Stimulated activated effector memory CD8-positive, alpha-beta T cell treated with anti-CD3 and anti-CD28 coated beads, Interleukin-12 subunit alpha, Interleukin-12 subunit beta, amount 100 ng/mL, for 72 hours (primary cell): ENCODE results near the gene DSTN.

Experiments
- ATAC-seq: fragments of 150-1000 bp; cut with Tn5 transposase; 2 replicates; pipeline ENCODE4 v1.10.0; 2021
- DNase-seq, 2 donors: peaks; one replicate each; pipeline ENCODE4 v3.0.0; 2021 to 2022; ENCODE audit warnings: low spot score in 2 of 2
- H3K27ac Mint-ChIP-seq: one replicate; pipeline ENCODE4 v1.8.0; 2022; ENCODE audit warnings: mild to moderate bottlenecking, mixed read lengths
- H3K36me3 Mint-ChIP-seq: one replicate; pipeline ENCODE4 v1.8.0; 2022; ENCODE audit warnings: mild to moderate bottlenecking, mixed read lengths
- H3K4me1 Mint-ChIP-seq: one replicate; pipeline ENCODE4 v1.8.0; 2022; ENCODE audit warnings: mixed read lengths
- H3K4me3 Mint-ChIP-seq: one replicate; pipeline ENCODE4 v1.8.0; 2022; ENCODE audit warnings: mild to moderate bottlenecking, mixed read lengths
- H3K9me3 Mint-ChIP-seq: one replicate; pipeline ENCODE4 v1.8.0; 2022; ENCODE audit warnings: mixed read lengths

Gene DSTN

GRCh38 chr20:17610566-17611289 is 40.9 kb downstream of the DSTN start:
- Mint-ChIP-seq H3K36me3 (peaks cover 11% of the 10 kb centered on the region), H3K4me1 (peaks cover 38% of the 10 kb centered on the region), H3K9me3 (no peaks in the 10 kb centered on the region), H3K27ac (peak overlapping the region; percentile 97), H3K4me3 (peak overlapping the region; percentile 62)
- DNase-seq (peak in 1 of 2 donors; percentile 67), ATAC-seq (peak; percentile 52)

DNA sequence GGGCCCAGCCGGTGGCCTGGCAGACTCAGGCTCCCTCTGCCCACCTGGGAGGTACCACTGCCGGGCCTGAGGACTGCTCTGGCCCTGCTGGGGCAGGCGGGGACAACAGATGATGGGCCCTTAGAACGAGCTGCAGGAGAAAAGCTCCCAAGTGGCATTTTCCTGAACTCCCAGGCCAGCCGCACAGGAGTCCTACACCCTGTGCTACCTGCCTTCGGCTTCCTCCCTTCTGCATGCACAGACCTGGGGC is 41.3 kb downstream of the DSTN start:
- no peak for DNase-seq
- H3K4me3 Mint-ChIP-seq = peak overlapping the region; percentile 62

DNA sequence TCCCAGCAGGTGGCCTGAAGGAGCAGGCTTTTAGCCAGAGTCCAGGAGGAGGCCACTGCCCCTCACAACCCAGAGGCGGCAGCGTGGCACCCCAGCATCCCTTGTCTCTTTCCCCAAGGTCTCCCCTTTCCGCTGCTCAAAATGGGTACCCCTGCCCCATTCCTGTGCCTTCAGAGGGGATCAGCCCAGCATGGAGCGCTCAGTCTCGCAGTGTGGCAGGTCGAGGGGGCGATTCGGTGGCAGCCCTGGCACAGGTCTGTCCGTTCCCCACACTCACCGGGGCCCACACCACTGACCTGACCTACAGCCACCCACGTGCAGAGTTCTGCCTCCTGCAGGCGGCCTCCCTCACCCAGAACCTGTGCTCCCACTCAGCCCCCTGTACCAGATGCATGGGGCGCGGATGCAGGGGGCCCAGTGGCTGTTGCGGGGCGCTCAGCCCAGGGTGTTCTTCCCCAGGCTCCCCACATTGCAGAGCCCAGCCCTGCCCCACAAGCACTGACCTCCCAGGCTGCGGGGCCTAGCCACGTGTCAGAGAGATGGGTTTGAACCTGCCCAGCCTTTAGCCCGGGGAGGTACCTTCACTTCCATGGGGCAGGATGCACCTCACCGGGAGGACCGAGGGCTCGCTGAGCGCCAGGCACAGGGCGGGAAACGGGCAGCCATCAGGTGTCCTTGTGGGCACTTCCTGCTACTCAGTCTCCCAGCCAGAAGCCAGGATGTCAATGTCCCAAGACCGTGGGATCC is 41.8 kb downstream of the DSTN start:
- DNase-seq (peak in 1 of 2 donors; percentile 57), ATAC-seq (no peak)
- no peaks in the 10 kb centered on the region for H3K9me3 Mint-ChIP-seq
- peak overlapping the region; percentile 97 for H3K27ac Mint-ChIP-seq
- H3K4me3 Mint-ChIP-seq = peak overlapping the region; percentile 62
- H3K36me3 Mint-ChIP-seq = peaks cover 11% of the 10 kb centered on the region
- H3K4me1 Mint-ChIP-seq = peaks cover 38% of the 10 kb centered on the region

More for the DNA sequence above, 41.3 kb downstream of the DSTN start:
- H3K9me3 Mint-ChIP-seq = no peaks in the 10 kb centered on the region
- peaks cover 11% of the 10 kb centered on the region for H3K36me3 Mint-ChIP-seq
- ATAC-seq = peak; percentile 34
- peak overlapping the region; percentile 97 for H3K27ac Mint-ChIP-seq
- H3K4me1 Mint-ChIP-seq = peaks cover 38% of the 10 kb centered on the region

- peak overlapping the region; percentile 62 for H3K4me3 Mint-ChIP-seq
- peaks cover 38% of the 10 kb centered on the region for H3K4me1 Mint-ChIP-seq
- peaks cover 11% of the 10 kb centered on the region for H3K36me3 Mint-ChIP-seq
Observed at GRCh38 chr20:17612287-17612991, 42.6 kb downstream of the DSTN start.

DNA sequence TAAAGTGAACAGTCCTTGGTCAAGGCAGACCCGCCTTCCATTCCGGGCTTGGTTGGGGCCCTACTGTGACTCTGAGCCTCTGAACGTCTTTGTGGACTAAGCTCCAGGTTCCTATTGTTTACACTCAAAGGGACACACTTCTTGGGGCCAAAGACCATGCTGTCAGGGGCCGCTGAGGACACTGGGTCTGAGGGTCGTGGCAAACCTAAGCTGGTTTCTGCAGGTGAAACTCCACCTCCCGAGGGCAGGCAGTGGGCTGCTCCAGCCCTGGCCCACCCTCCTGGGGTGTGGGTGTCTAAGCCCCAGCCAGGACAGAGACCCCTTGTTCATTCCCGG is 43.1 kb downstream of the DSTN start:
- H3K4me3 Mint-ChIP-seq = peak overlapping the region; percentile 62
- H3K36me3 Mint-ChIP-seq = peaks cover 11% of the 10 kb centered on the region
- H3K27ac Mint-ChIP-seq = peak overlapping the region; percentile 97
- ATAC-seq (no peak), DNase-seq (no peak)
- H3K4me1 Mint-ChIP-seq = peaks cover 38% of the 10 kb centered on the region
- no peaks in the 10 kb centered on the region for H3K9me3 Mint-ChIP-seq

More at GRCh38 chr20:17612287-17612991, 42.6 kb downstream of the DSTN start:
- Mint-ChIP-seq H3K27ac (peak overlapping the region; percentile 97), H3K9me3 (no peaks in the 10 kb centered on the region)
- ATAC-seq (peak; percentile 88), DNase-seq (peak; percentile 21 to 68)

- no peak for ATAC-seq
- peak overlapping the region; percentile 97 for H3K27ac Mint-ChIP-seq
- DNase-seq = peak in 1 of 2 donors; percentile 44
- H3K4me3 Mint-ChIP-seq = no peak overlapping the region
- peaks cover 10% of the 10 kb centered on the region for H3K36me3 Mint-ChIP-seq
- no peaks in the 10 kb centered on the region for H3K9me3 Mint-ChIP-seq
- peaks cover 38% of the 10 kb centered on the region for H3K4me1 Mint-ChIP-seq
Observed at GRCh38 chr20:17613328-17614175, 43.7 kb downstream of the DSTN start.

GRCh38 chr20:17614176-17614811 is 44.4 kb downstream of the DSTN start:
- peak in 1 of 2 donors; percentile 46 for DNase-seq

GRCh38 chr20:17614812-17615644 is 45.2 kb downstream of the DSTN start:
- DNase-seq = peak in 1 of 2 donors; percentile 42
- no peak for ATAC-seq
- Mint-ChIP-seq H3K9me3 (no peaks in the 10 kb centered on the region), H3K4me1 (peaks cover 27% of the 10 kb centered on the region), H3K4me3 (no peak overlapping the region), H3K36me3 (peaks cover 22% of the 10 kb centered on the region), H3K27ac (no peak overlapping the region)

More at GRCh38 chr20:17614176-17614811, 44.4 kb downstream of the DSTN start:
- Mint-ChIP-seq H3K27ac (peak overlapping the region; percentile 72), H3K4me3 (no peak overlapping the region), H3K9me3 (no peaks in the 10 kb centered on the region), H3K36me3 (peaks cover 15% of the 10 kb centered on the region), H3K4me1 (peaks cover 34% of the 10 kb centered on the region)
- ATAC-seq = no peak

GRCh38 chr20:17615645-17616479 is 46.0 kb downstream of the DSTN start:
- Mint-ChIP-seq H3K4me1 (peaks cover 19% of the 10 kb centered on the region), H3K4me3 (no peak overlapping the region), H3K9me3 (no peaks in the 10 kb centered on the region), H3K36me3 (peaks cover 26% of the 10 kb centered on the region), H3K27ac (no peak overlapping the region)
- DNase-seq (peak in 1 of 2 donors; percentile 45), ATAC-seq (no peak)

GRCh38 chr20:17616480-17617211 is 46.8 kb downstream of the DSTN start:
- Mint-ChIP-seq H3K4me1 (peaks cover 15% of the 10 kb centered on the region), H3K36me3 (peaks cover 21% of the 10 kb centered on the region), H3K9me3 (no peaks in the 10 kb centered on the region), H3K27ac (no peak overlapping the region), H3K4me3 (no peak overlapping the region)
- ATAC-seq (no peak), DNase-seq (no peak)

DNA sequence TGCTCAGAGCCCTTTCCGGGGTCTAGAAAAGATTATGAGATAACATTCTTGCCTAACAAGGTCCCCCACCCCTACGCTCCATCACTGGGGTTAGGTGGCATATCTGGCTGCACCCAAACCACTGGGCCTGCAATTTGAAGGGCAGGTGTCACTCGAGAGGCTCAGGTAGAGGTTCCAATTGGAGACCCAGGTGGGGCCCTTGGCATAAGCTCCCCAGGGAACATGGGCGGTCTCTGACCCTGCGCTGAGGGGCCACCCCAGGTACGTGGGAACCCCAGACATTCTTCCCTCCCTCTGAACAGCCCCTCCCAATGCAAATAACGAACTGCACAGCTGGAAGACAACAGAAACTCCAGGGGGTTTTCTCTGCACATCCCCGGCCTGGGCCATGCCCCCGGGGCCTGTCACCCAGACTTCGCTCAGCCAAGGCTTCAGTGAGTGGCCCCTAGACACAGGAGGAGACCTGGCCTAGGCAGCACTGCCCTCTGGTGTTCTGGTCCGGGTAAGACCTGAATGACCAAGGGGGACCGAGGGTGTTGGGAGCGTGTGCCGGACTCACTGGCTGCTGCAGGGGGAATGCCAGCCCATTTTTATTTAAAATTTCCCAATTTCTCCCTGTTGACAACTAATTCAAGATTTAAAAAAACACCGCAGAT is 47.5 kb downstream of the DSTN start:
- Mint-ChIP-seq H3K27ac (no peak overlapping the region), H3K9me3 (no peaks in the 10 kb centered on the region), H3K4me1 (peaks cover 8% of the 10 kb centered on the region), H3K36me3 (peaks cover 20% of the 10 kb centered on the region), H3K4me3 (no peak overlapping the region)
- peak; percentile 40 to 71 for DNase-seq
- ATAC-seq = peak; percentile 57

DNA sequence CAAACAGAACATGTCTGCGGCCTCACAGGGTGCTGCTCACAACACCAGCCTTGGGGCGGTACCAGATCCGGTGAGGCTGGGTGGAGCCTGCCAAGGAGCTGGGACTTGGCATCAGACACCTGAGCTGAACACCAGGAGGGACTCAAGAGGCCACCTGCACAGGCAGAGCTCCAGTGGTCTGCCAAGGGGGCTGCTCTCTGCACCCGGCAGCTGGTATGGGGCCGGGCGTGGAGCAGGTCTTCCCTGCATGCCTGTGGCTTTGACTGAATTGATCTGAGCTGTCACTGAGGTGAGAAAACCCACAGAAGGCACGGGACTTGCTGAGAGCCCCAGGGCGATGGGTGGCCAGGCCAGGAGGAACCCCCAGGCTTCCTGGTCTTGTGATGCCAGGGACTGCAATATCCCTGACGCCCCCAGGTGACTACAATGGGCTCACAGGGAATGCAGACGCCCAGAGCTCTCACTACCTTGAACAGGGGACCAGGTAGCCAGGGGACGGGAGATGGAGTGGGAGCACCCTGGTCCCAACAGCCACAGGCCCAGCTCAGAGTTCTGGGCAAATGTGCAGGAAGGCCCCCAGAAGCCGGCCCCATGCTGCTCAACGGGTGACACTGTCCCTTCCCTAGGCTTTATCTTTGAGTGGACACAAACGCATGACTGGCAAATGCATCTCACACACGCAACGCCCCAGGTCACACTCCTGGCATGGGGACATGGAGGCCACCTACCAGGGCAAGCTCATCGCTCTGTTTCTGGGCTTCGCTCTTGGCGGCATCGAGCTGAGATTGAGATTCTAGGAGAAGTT is 48.2 kb downstream of the DSTN start:
- Mint-ChIP-seq H3K36me3 (peaks cover 20% of the 10 kb centered on the region), H3K4me1 (peaks cover under 1% of the 10 kb centered on the region), H3K4me3 (no peak overlapping the region), H3K9me3 (no peaks in the 10 kb centered on the region), H3K27ac (no peak overlapping the region)
- ATAC-seq (no peak), DNase-seq (no peak)
